Measurements from ENCODE around the gene MYO1D. TPM values are rescaled to one million over a fixed set of nuclear protein-coding genes. Genes with fewer than 3 reads are reported as not detected.
"Not testable (repeated sequence)": the region's sequence is repeated elsewhere in the genome, so short reads cannot be mapped to it uniquely, and the experiment has no call there.

The MYO1D gene
- total and polyA plus RNA-seq, 7 donors, result 6.2 to 184 (median 21.6) TPM

- no peak overlapping the region for H3K4me3 ChIP-seq
- no peaks in the 10 kb centered on the region for H3K27me3 ChIP-seq
- no peaks in the 10 kb centered on the region for H3K36me3 ChIP-seq
- TF ChIP-seq POLR2AphosphoS5 (IDR thresholded peaks at IDR 0.05) (no peak), EP300 (IDR thresholded peaks at IDR 0.05) (no peak), CTCF (IDR thresholded peaks at IDR 0.05) (no peak), POLR2A (IDR thresholded peaks at IDR 0.05) (no peak)
- intact Hi-C loops (cut with DNase I), result no loop called here
- 75 to 78% methylated on average over 4 of the region's 4 CpGs for WGBS, 2 donors
- no peak for DNase-seq
- no peak overlapping the region for H3K27ac ChIP-seq
- H3K9me3 ChIP-seq, result no peaks in the 10 kb centered on the region
- H3K4me1 ChIP-seq, result no peaks in the 10 kb centered on the region
Measured at GRCh38 chr17:32742681-32743538, 134.0 kb downstream of the MYO1D start.

GRCh38 chr17:32741381-32741780 is 135.5 kb downstream of the MYO1D start:
- Histone ChIP-seq H3K4me1 (no peaks in the 10 kb centered on the region), H3K27me3 (no peaks in the 10 kb centered on the region), H3K36me3 (no peaks in the 10 kb centered on the region), H3K27ac (no peak overlapping the region), H3K4me3 (no peak overlapping the region), H3K9me3 (no peaks in the 10 kb centered on the region)
- DNase-seq, result no peak
- 85 to 92% methylated on average over 1 of the region's 1 CpG for WGBS, 2 donors
- no peak for TF ChIP-seq POLR2A (IDR thresholded peaks at IDR 0.05)
- intact Hi-C loops (cut with DNase I), result no loop called here

- H3K4me1 ChIP-seq, result no peaks in the 10 kb centered on the region
- no peak overlapping the region for H3K4me3 ChIP-seq
- no peak for DNase-seq
- H3K27ac ChIP-seq, result no peak overlapping the region
- intact Hi-C loops (cut with DNase I), result no loop called here
- H3K36me3 ChIP-seq, result no peaks in the 10 kb centered on the region
- no peaks in the 10 kb centered on the region for H3K9me3 ChIP-seq
- TF ChIP-seq POLR2A (IDR thresholded peaks at IDR 0.05), result no peak
- no peak for TF ChIP-seq POLR2AphosphoS5 (IDR thresholded peaks at IDR 0.05)
- no peak for TF ChIP-seq CTCF (IDR thresholded peaks at IDR 0.05)
- no peak for TF ChIP-seq EP300 (IDR thresholded peaks at IDR 0.05)
- no peaks in the 10 kb centered on the region for H3K27me3 ChIP-seq
- whole genome bisulfite sequencing, 2 donors, result 98 to 100% methylated on average over 2 of the region's 2 CpGs
Measured at GRCh38 chr17:32739722-32740121, 137.2 kb downstream of the MYO1D start.

- H3K4me3 ChIP-seq; H3K27ac ChIP-seq; H3K36me3 ChIP-seq; DNase-seq; H3K27me3 ChIP-seq; intact Hi-C loops (cut with DNase I); H3K4me1 ChIP-seq; H3K9me3 ChIP-seq: not testable (repeated sequence)
- 71 to 86% methylated on average over 4 of the region's 4 CpGs for WGBS, 2 donors
Measured at GRCh38 chr17:32739151-32739550, 137.8 kb downstream of the MYO1D start.

GRCh38 chr17:32733401-32733800 is 143.5 kb downstream of the MYO1D start:
- TF ChIP-seq EP300 (IDR thresholded peaks at IDR 0.05) (no peak), POLR2AphosphoS5 (IDR thresholded peaks at IDR 0.05) (no peak), POLR2A (IDR thresholded peaks at IDR 0.05) (no peak), CTCF (IDR thresholded peaks at IDR 0.05) (no peak)
- WGBS, 2 donors, result 90 to 97% methylated on average over 1 of the region's 1 CpG
- Histone ChIP-seq H3K4me1 (no peaks in the 10 kb centered on the region), H3K9me3 (no peaks in the 10 kb centered on the region), H3K27me3 (no peaks in the 10 kb centered on the region), H3K36me3 (no peaks in the 10 kb centered on the region), H3K4me3 (no peak overlapping the region), H3K27ac (no peak overlapping the region)
- intact Hi-C loops (cut with DNase I), result no loop called here
- DNase-seq, result no peak

GRCh38 chr17:32732900-32733299 is 144.0 kb downstream of the MYO1D start:
- DNase-seq, result no peak
- H3K9me3 ChIP-seq, result no peaks in the 10 kb centered on the region
- no peaks in the 10 kb centered on the region for H3K36me3 ChIP-seq
- H3K27ac ChIP-seq, result no peak overlapping the region
- no peak overlapping the region for H3K4me3 ChIP-seq
- intact Hi-C loops (cut with DNase I), result no loop called here
- H3K27me3 ChIP-seq, result no peaks in the 10 kb centered on the region
- H3K4me1 ChIP-seq, result no peaks in the 10 kb centered on the region
- no peak for TF ChIP-seq EP300 (IDR thresholded peaks at IDR 0.05)
- WGBS, 2 donors, result 81 to 96% methylated on average over 6 of the region's 6 CpGs
